ENCODE data around the gene CYGB.

Gene CYGB

GRCh38 chr17:76570877-76571471 lies 33.5 kb upstream of the CYGB start:
- TF ChIP-seq KLF8 (tag by site-specific recombination; IDR thresholded peaks at IDR 0.05) = peak; percentile 38; the same call in 1 of the 2 replicates
- TF ChIP-seq ZNF626 (tag by site-specific recombination; IDR thresholded peaks at IDR 0.05) = no peak
- peak; percentile 13 for TF ChIP-seq SETDB1 (IDR thresholded peaks at IDR 0.05; ENCODE audit: insufficient read length, low read length)
- TF ChIP-seq ZNF610 (tag by site-specific recombination; IDR thresholded peaks at IDR 0.05; ENCODE audit: borderline replicate concordance) = no peak
- TF ChIP-seq PATZ1 (tag by site-specific recombination; IDR thresholded peaks at IDR 0.05) = peak; percentile 19; the same call in 1 of the 2 replicates
- TF ChIP-seq ZNF529 (tag by site-specific recombination; IDR thresholded peaks at IDR 0.05; ENCODE audit: insufficient replicate concordance) = no peak
- TF ChIP-seq ZNF623 (tag by site-specific recombination; IDR thresholded peaks at IDR 0.05) = no peak
- TF ChIP-seq ZBTB17 (tag by site-specific recombination; IDR thresholded peaks at IDR 0.05) = 0 out of 2 replicates have a peak, but pooled peaks have one; percentile 8
- TF ChIP-seq ZNF184 (tag by site-specific recombination; IDR thresholded peaks at IDR 0.05) = no peak
- peak; percentile 38; the same call in 1 of the 2 replicates for TF ChIP-seq ZNF518A (tag by site-specific recombination; conservative IDR thresholded peaks at IDR 0.05; ENCODE audit: low read depth)
- TF ChIP-seq ZNF837 (tag by site-specific recombination; IDR thresholded peaks at IDR 0.05) = no peak
- 0 out of 2 replicates have a peak, but pooled peaks have one; percentile 22 for TF ChIP-seq SP2 (tag by site-specific recombination; IDR thresholded peaks at IDR 0.05)
- Histone ChIP-seq H3K36me3 (ENCODE audit: control insufficient read depth in 2 of 2, insufficient read depth in 1 of 2, low read length in 2 of 2) (peaks cover 2 to 17% of the 10 kb centered on the region in 2 experiments), H3K9me3 (ENCODE audit: control insufficient read depth, insufficient read depth, low read depth, low read length) (no peaks in the 10 kb centered on the region), H3K4me1 (ENCODE audit: control insufficient read depth, insufficient read depth, low read length) (no peaks in the 10 kb centered on the region), H3K27ac (ENCODE audit: extremely low read depth, low read depth, low read length) (no peak overlapping the region), H3K4me3 (ENCODE audit: low read depth, low read length) (no peak overlapping the region)
- ChIA-PET CTCF (interaction anchor here (0.8 to 2.6 kb wide), 3 partner anchors 44 to 120 kb away, joined by 3 to 9 read pairs (median 4); no protein-coding TSS in a partner anchor), POLR2A (interaction anchor here (0.6 to 1.0 kb wide), 4 partner anchors 13 to 53 kb away, joined by 3 read pairs; no protein-coding TSS in a partner anchor)

- Histone ChIP-seq H3K4me1 (ENCODE audit: control insufficient read depth, insufficient read depth, low read length) (no peaks in the 10 kb centered on the region), H3K36me3 (ENCODE audit: control insufficient read depth in 2 of 2, insufficient read depth in 1 of 2, low read length in 2 of 2) (peaks cover 7 to 22% of the 10 kb centered on the region in 2 experiments), H3K4me3 (ENCODE audit: low read depth, low read length) (no peak overlapping the region), H3K9me3 (ENCODE audit: control insufficient read depth, insufficient read depth, low read depth, low read length) (no peaks in the 10 kb centered on the region), H3K27ac (ENCODE audit: extremely low read depth, low read depth, low read length) (no peak overlapping the region)
- ChIA-PET POLR2A (interaction anchor here (1.0 kb wide), 1 partner anchor 13 kb away, joined by 3 read pairs; no protein-coding TSS in a partner anchor), CTCF (interaction anchor here (0.5 to 2.6 kb wide), 4 partner anchors 12 to 120 kb away, joined by 3 to 9 read pairs (median 4); no protein-coding TSS in a partner anchor)
- TF ChIP-seq ZNF530 (tag by site-specific recombination; IDR thresholded peaks at IDR 0.05; ENCODE audit: low read depth) (no peak), ZBTB17 (tag by site-specific recombination; IDR thresholded peaks at IDR 0.05) (0 out of 2 replicates have a peak, but pooled peaks have one; percentile 9), MEIS1 (CRISPR knock-in tag; IDR thresholded peaks at IDR 0.05; ENCODE audit: borderline replicate concordance) (no peak), ZFP41 (tag by site-specific recombination; IDR thresholded peaks at IDR 0.05; ENCODE audit: borderline replicate concordance) (no peak)
Measured at GRCh38 chr17:76570457-76570856, 32.9 kb upstream of the CYGB start.
